K562 (cell line): ENCODE measurements around the gene PCBP3.

Experiments used
- AFF4 ChIP-seq: sonication (generic); formaldehyde crosslinking; IDR thresholded peaks from 2 replicates; pipeline ENCODE4 v1.8.0; 2023; ENCODE audit warnings: mild to moderate bottlenecking, missing genetic modification reagents
- STAT5A ChIP-seq: IDR thresholded peaks from 2 replicates; pipeline ENCODE4 v1.6.1; 2012; ENCODE audit warnings: low read length, inconsistent platforms, borderline replicate concordance
- ZNF444 ChIP-seq: fragments of 250-450 bp; sonication (Bioruptor Pico); IDR thresholded peaks from 2 replicates; pipeline ENCODE4 v1.4.0; 2020; ENCODE audit warnings: mild to moderate bottlenecking, moderate library complexity
- TF ChIP-seq, protein P1 (sequence below): fragments of 450-650 bp; conservative IDR thresholded peaks from 2 replicates; pipeline ENCODE4 v1.6.1; 2016; ENCODE audit warnings: missing genetic modification characterization, low read depth, mild to moderate bottlenecking, missing compliant biosample characterization, moderate library complexity

GRCh38 chr21:45623436-45623835, 20.1 kb upstream of the PCBP3 start:
- TF ChIP-seq, protein P1, sequence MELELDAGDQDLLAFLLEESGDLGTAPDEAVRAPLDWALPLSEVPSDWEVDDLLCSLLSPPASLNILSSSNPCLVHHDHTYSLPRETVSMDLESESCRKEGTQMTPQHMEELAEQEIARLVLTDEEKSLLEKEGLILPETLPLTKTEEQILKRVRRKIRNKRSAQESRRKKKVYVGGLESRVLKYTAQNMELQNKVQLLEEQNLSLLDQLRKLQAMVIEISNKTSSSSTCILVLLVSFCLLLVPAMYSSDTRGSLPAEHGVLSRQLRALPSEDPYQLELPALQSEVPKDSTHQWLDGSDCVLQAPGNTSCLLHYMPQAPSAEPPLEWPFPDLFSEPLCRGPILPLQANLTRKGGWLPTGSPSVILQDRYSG (tag), result no peak
- TF ChIP-seq STAT5A, result no peak
- TF ChIP-seq AFF4, result no peak
- TF ChIP-seq ZNF444 (CRISPR knock-in tag), result no peak
